Activated CD8-positive, alpha-beta T cell treated with anti-CD3 and anti-CD28 coated beads for 36 hours (primary cell): ENCODE data around the gene FYN. TPM values are rescaled to one million over a fixed set of nuclear protein-coding genes. Genes with fewer than 3 reads are reported as not detected.

Source experiments
- ATAC-seq: fragments of 200-7000 bp; cut with Tn5 transposase; one replicate; pipeline ENCODE4 v1.10.0; 2021; ENCODE audit warnings: mild to moderate bottlenecking, moderate library complexity
- CTCF ChIA-PET: fragments of 350-600 bp; sonication (Branson Sonifier 250); formaldehyde crosslinking; loops from one replicate; lab custom pipeline; 2021; ENCODE audit warnings: antibody characterized with exemption; lab: Charles Lee
- POLR2A ChIA-PET: fragments of 350-600 bp; sonication (Branson Sonifier 250); formaldehyde crosslinking; loops from one replicate; lab custom pipeline; 2021; ENCODE audit warnings: antibody characterized with exemption; lab: Charles Lee
- DNase-seq: peaks from one replicate; pipeline ENCODE4 v3.0.0-alpha.2; 2020
- H3K27ac Mint-ChIP-seq: one replicate; pipeline ENCODE4 v1.8.0; 2021; ENCODE audit warnings: mild to moderate bottlenecking, mixed read lengths
- H3K27me3 Mint-ChIP-seq: one replicate; pipeline ENCODE4 v1.8.0; 2021; ENCODE audit warnings: mixed read lengths
- H3K36me3 Mint-ChIP-seq: one replicate; pipeline ENCODE4 v1.8.0; 2021; ENCODE audit warnings: low read depth, mixed read lengths
- H3K4me1 Mint-ChIP-seq: one replicate; pipeline ENCODE4 v1.8.0; 2021; ENCODE audit warnings: low read depth, mixed read lengths
- H3K4me3 Mint-ChIP-seq: one replicate; pipeline ENCODE4 v1.8.0; 2021; ENCODE audit warnings: mild to moderate bottlenecking, moderate library complexity, mixed read lengths
- H3K9me3 Mint-ChIP-seq: one replicate; pipeline ENCODE4 v1.8.0; 2021; ENCODE audit warnings: mixed read lengths
- CTCF ChIP-seq: fragments of 200-600 bp; IDR thresholded peaks from one replicate; pipeline ENCODE4 v1.8.0; 2022; ENCODE audit warnings: antibody characterized with exemption, mild to moderate bottlenecking
- intact Hi-C: fragments of 100-400 bp; cut with micrococcal nuclease; formaldehyde crosslinking; loops from one replicate; pipeline ENCODE4 v1.10.0; 2022
- total RNA-seq, 2 experiments: library from RNA; stranded (reverse); gene quantifications; one replicate each; pipeline ENCODE4 v1.2.3, GENCODE V29; 2021

Gene FYN
- total RNA-seq, 2 experiments from 2014 or later = 384 to 386 TPM

- peak; percentile 85 for ATAC-seq
- ChIA-PET CTCF (interaction anchor here (0.7 to 1.5 kb wide), 4 partner anchors 10 to 293 kb away, joined by 3 read pairs; no protein-coding TSS in a partner anchor), POLR2A (interaction anchor here (1.4 kb wide), 1 partner anchor 145 kb away, joined by 3 read pairs; the partner anchor contains the start of gene TRAF3IP2)
- peaks cover 85% of the 10 kb centered on the region for H3K36me3 Mint-ChIP-seq
- DNase-seq = peak; percentile 75
- H3K27ac Mint-ChIP-seq = peak overlapping the region; percentile 96
- H3K4me3 Mint-ChIP-seq = peak overlapping the region; percentile 35
- TF ChIP-seq CTCF = no peak
- no peaks in the 10 kb centered on the region for H3K27me3 Mint-ChIP-seq
- peaks cover 93% of the 10 kb centered on the region for H3K4me1 Mint-ChIP-seq
- no peaks in the 10 kb centered on the region for H3K9me3 Mint-ChIP-seq
- intact Hi-C loops = no loop called here
Observed at GRCh38 chr6:111750753-111751673, 122.2 kb downstream of the FYN start.

- intact Hi-C loops = no loop called here
- CTCF ChIA-PET = interaction anchor here (0.9 kb wide), 1 partner anchor 9 kb away, joined by 3 read pairs; no protein-coding TSS in a partner anchor
- H3K27me3 Mint-ChIP-seq = no peaks in the 10 kb centered on the region
- POLR2A ChIA-PET = interaction anchor here (1.5 kb wide), 1 partner anchor 12 kb away, joined by 6 read pairs; no protein-coding TSS in a partner anchor
- H3K9me3 Mint-ChIP-seq = no peaks in the 10 kb centered on the region
- no peak for TF ChIP-seq CTCF
- ATAC-seq (no peak), DNase-seq (no peak)
- H3K36me3 Mint-ChIP-seq = peaks cover 87% of the 10 kb centered on the region
- peaks cover 94% of the 10 kb centered on the region for H3K4me1 Mint-ChIP-seq
- H3K27ac Mint-ChIP-seq = peak overlapping the region; percentile 96
- peak overlapping the region; percentile 35 for H3K4me3 Mint-ChIP-seq
Observed at GRCh38 chr6:111750153-111750552, 123.1 kb downstream of the FYN start.

GRCh38 chr6:111748231-111748647 lies 125.0 kb downstream of the FYN start:
- no peak for ATAC-seq
- TF ChIP-seq CTCF = no peak
- H3K27ac Mint-ChIP-seq = peak overlapping the region; percentile 63
- no peak overlapping the region for H3K4me3 Mint-ChIP-seq
- H3K9me3 Mint-ChIP-seq = no peaks in the 10 kb centered on the region
- ChIA-PET POLR2A (interaction anchor here (0.7 to 2.8 kb wide), 5 partner anchors 10 to 26 kb away, joined by 3 to 11 read pairs (median 4); no protein-coding TSS in a partner anchor), CTCF (interaction anchor here (0.7 to 1.8 kb wide), 6 partner anchors 12 to 245 kb away, joined by 3 to 5 read pairs (median 4); no protein-coding TSS in a partner anchor)
- DNase-seq = no peak
- intact Hi-C loops = no loop called here
- peaks cover 90% of the 10 kb centered on the region for H3K4me1 Mint-ChIP-seq
- H3K36me3 Mint-ChIP-seq = peaks cover 84% of the 10 kb centered on the region
- no peaks in the 10 kb centered on the region for H3K27me3 Mint-ChIP-seq

- Mint-ChIP-seq H3K27ac (peak overlapping the region; percentile 63), H3K4me3 (peak overlapping the region; percentile 4), H3K27me3 (no peaks in the 10 kb centered on the region), H3K9me3 (no peaks in the 10 kb centered on the region), H3K4me1 (peaks cover 88% of the 10 kb centered on the region), H3K36me3 (peaks cover 83% of the 10 kb centered on the region)
- POLR2A ChIA-PET = interaction anchor here (0.7 to 2.8 kb wide), 6 partner anchors 9 to 58 kb away, joined by 3 to 11 read pairs (median 4); no protein-coding TSS in a partner anchor
- intact Hi-C loops = no loop called here
- DNase-seq = no peak
- CTCF ChIA-PET = interaction anchor here (0.7 to 1.8 kb wide), 7 partner anchors 10 to 245 kb away, joined by 3 to 6 read pairs (median 4); no protein-coding TSS in a partner anchor
- no peak for ATAC-seq
- TF ChIP-seq CTCF = no peak
Observed at GRCh38 chr6:111747829-111748228, 125.4 kb downstream of the FYN start.
